Measurements from ENCODE around the gene OR8A1. TPM values are rescaled to one million over a fixed set of nuclear protein-coding genes. Genes with fewer than 3 reads are reported as not detected.

OR8A1 gene
- total RNA-seq, result not detected in 2 replicates

GRCh38 chr11:124569697-124570096 is at the start of gene OR8A1:
TSS of gene OR8A1 (plus strand) at chr11:124569997. CDS start at chr11:124570120, 123 bp downstream.

GRCh38 chr11:124543554-124543953 is 26.2 kb upstream of the OR8A1 start, which contains the start of gene OR8B12:
TSS of gene OR8B12 (minus strand) at chr11:124543654. CDS start at chr11:124543654, 0 bp downstream.

DNA sequence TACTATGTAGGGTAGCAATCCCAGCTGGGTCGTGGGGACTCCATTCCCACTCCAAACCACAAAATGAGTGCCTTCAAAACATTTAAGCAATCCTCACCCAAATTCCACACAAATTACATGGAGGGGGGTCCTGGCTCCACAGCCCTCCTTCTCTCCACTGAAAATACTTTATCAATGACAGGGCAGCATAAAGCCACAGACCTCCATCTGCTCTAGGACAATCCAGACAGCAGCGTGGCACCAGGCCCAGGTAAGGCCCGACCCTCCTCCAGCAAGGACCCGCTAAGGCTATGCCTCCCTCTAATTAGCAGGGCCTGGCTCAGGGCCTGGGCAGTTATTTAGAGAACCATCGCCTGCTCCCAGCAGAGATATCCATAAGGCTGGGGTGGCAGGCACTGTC is 41.3 kb downstream of the OR8A1 start, which contains the start of gene PANX3:
Gene PANX3, plus strand, starts transcription at position 365 of the 400 bp plus-strand sequence. CDS start 129 bp downstream, outside the sequence.

Other genes starting within 250 kb of the OR8A1 start
- gene OR8D2, start 249.8 kb upstream of the OR8A1 start, total RNA-seq, result not detected in 2 replicates
- gene OR8B2, start 185.5 kb upstream of the OR8A1 start, total RNA-seq, result not detected in 2 replicates
- gene OR8B3, start 171.0 kb upstream of the OR8A1 start, total RNA-seq, result under 0.01 TPM in 1 of 2 replicates, not detected in the other
- not detected in 2 replicates for gene OR8B4, start 145.1 kb upstream of the OR8A1 start, total RNA-seq
- not detected in 2 replicates for gene OR8B8, start 124.3 kb upstream of the OR8A1 start, total RNA-seq
- gene OR8B12, start 26.3 kb upstream of the OR8A1 start, total RNA-seq, result not detected in 2 replicates
- gene PANX3, start 41.4 kb downstream of the OR8A1 start, total RNA-seq, result not detected in 2 replicates
- 9.7 and 17.3 TPM in 2 replicates for gene TBRG1, start 52.9 kb downstream of the OR8A1 start, total RNA-seq
- gene SIAE, start 103.7 kb downstream of the OR8A1 start, total RNA-seq, result 11.2 and 18.4 TPM in 2 replicates
- 4.0 and 4.3 TPM in 2 replicates for gene SPA17, start 103.9 kb downstream of the OR8A1 start, total RNA-seq
- gene NRGN, start 169.9 kb downstream of the OR8A1 start, total RNA-seq, result 0.31 and 0.81 TPM in 2 replicates
- gene VSIG2, start 182.3 kb downstream of the OR8A1 start, total RNA-seq, result 0.44 and 1.1 TPM in 2 replicates
- 70.3 and 74.5 TPM in 2 replicates for gene ESAM, start 192.3 kb downstream of the OR8A1 start, total RNA-seq
- gene MSANTD2, start 230.4 kb downstream of the OR8A1 start, total RNA-seq, result 5.0 and 9.3 TPM in 2 replicates

All from bladder microvascular endothelial cell (primary cell).